ENCODE measurements around the gene ATP2A1. TPM values are rescaled to one million over a fixed set of nuclear protein-coding genes. Genes with fewer than 3 reads are reported as not detected.
A peak's percentile ranks its signal among the peaks of the same experiment; 100 is the strongest.

The ATP2A1 gene
- polyA plus RNA-seq, 1 donor (not counting 4 experiments of a cell fraction or from before 2014, with no cell fraction given): 0.12 TPM

DNA sequence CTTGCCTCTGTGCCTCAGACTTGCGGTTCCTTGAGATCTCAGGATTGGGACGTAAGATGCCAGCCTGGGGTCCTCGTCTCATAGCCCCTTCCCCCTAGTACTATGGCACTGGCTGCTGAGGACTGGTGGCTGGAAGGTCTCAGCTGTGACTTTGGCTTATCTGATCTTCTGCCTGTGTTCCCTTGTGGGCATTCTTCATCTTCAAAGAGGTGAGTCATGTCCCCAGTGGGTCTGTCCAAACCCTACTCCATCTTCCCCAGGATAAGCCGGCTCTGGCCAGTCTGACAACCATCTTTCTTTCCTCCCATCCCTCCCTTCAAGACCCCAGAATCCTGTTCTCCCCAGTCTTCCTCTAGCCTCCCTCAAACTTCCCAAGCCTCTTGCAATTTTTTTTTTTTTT lies 57.1 kb downstream of the ATP2A1 start:
- FAIRE-seq: no peak
- Histone ChIP-seq H3K9me3 (ENCODE audit: control insufficient read depth, low read depth, low read length) (no peaks in the 10 kb centered on the region), H3K4me2 (ENCODE audit: control insufficient read depth, extremely low read depth, insufficient read depth, low read depth, low read length) (no peak overlapping the region), H4K20me1 (ENCODE audit: control insufficient read depth, extremely low read depth, insufficient read depth, low read length) (no peaks in the 10 kb centered on the region), H3K27ac (ENCODE audit: control insufficient read depth, insufficient read depth, low read length) (no peak overlapping the region), H3K9ac (ENCODE audit: control insufficient read depth, extremely low read depth, insufficient read depth, low read length) (no peak overlapping the region), H3K4me1 (ENCODE audit: control insufficient read depth, extremely low read depth, insufficient read depth, low read length) (no peaks in the 10 kb centered on the region), H2AFZ (ENCODE audit: control insufficient read depth, low read length) (no peak overlapping the region), H3K36me3 (ENCODE audit: control insufficient read depth in 2 of 2, extremely low read depth in 1 of 2, insufficient read depth in 2 of 2, low read length in 2 of 2) (no peaks in the 10 kb centered on the region), H3K4me3 (ENCODE audit: control insufficient read depth in 2 of 3, extremely low read depth in 1 of 3, insufficient read depth in 2 of 3, low read depth in 1 of 3, low read length in 3 of 3) (no peak overlapping the region), H3K27me3 (ENCODE audit: control insufficient read depth, extremely low read depth, insufficient read depth, low read length) (no peaks in the 10 kb centered on the region), H3K9me1 (ENCODE audit: control insufficient read depth, extremely low read depth, insufficient read depth, low read length) (no peaks in the 10 kb centered on the region), H3K79me2 (ENCODE audit: control insufficient read depth, insufficient read depth, low read length) (no peaks in the 10 kb centered on the region)
- DNase-seq (ENCODE audit: low read depth, low spot score): no peak
- dilution Hi-C loops (cut with MboI; ENCODE audit: extremely low pct_ligation_motif_present, low sequenced_read_pairs): no loop called here
- TF ChIP-seq CTCF (optimal IDR thresholded peaks at IDR 0.05 in 1 of 3, IDR thresholded peaks at IDR 0.05 in 1 of 3, conservative IDR thresholded peaks at IDR 0.05 in 1 of 3; ENCODE audit: extremely low read depth in 1 of 3, insufficient read depth in 2 of 3, low read length in 3 of 3) (no peak), EZH2 (IDR thresholded peaks at IDR 0.05; ENCODE audit: low read length) (no peak)

- Histone ChIP-seq H3K79me2 (ENCODE audit: control insufficient read depth, insufficient read depth, low read length) (no peaks in the 10 kb centered on the region), H3K9me1 (ENCODE audit: control insufficient read depth, extremely low read depth, insufficient read depth, low read length) (no peaks in the 10 kb centered on the region), H3K9ac (ENCODE audit: control insufficient read depth, extremely low read depth, insufficient read depth, low read length) (no peak overlapping the region), H3K27ac (ENCODE audit: control insufficient read depth, insufficient read depth, low read length) (no peak overlapping the region), H3K4me1 (ENCODE audit: control insufficient read depth, extremely low read depth, insufficient read depth, low read length) (no peaks in the 10 kb centered on the region), H3K27me3 (ENCODE audit: control insufficient read depth, extremely low read depth, insufficient read depth, low read length) (no peaks in the 10 kb centered on the region), H2AFZ (ENCODE audit: control insufficient read depth, low read length) (peak overlapping the region; percentile 33), H4K20me1 (ENCODE audit: control insufficient read depth, extremely low read depth, insufficient read depth, low read length) (no peaks in the 10 kb centered on the region), H3K9me3 (ENCODE audit: control insufficient read depth, low read depth, low read length) (no peaks in the 10 kb centered on the region), H3K4me3 (ENCODE audit: control insufficient read depth in 2 of 3, extremely low read depth in 1 of 3, insufficient read depth in 2 of 3, low read depth in 1 of 3, low read length in 3 of 3) (no peak overlapping the region), H3K36me3 (ENCODE audit: control insufficient read depth in 2 of 2, extremely low read depth in 1 of 2, insufficient read depth in 2 of 2, low read length in 2 of 2) (no peaks in the 10 kb centered on the region), H3K4me2 (ENCODE audit: control insufficient read depth, extremely low read depth, insufficient read depth, low read depth, low read length) (peak overlapping the region; percentile 41)
- TF ChIP-seq EZH2 (IDR thresholded peaks at IDR 0.05; ENCODE audit: low read length) (no peak), CTCF (optimal IDR thresholded peaks at IDR 0.05 in 1 of 3, IDR thresholded peaks at IDR 0.05 in 1 of 3, conservative IDR thresholded peaks at IDR 0.05 in 1 of 3; ENCODE audit: extremely low read depth in 1 of 3, insufficient read depth in 2 of 3, low read length in 3 of 3) (no peak)
- peak; percentile 32 for DNase-seq (ENCODE audit: low read depth, low spot score)
- dilution Hi-C loops (cut with MboI; ENCODE audit: extremely low pct_ligation_motif_present, low sequenced_read_pairs): no loop called here
- FAIRE-seq: no peak
Measured at GRCh38 chr16:28935924-28936783, 57.9 kb downstream of the ATP2A1 start.
